Karpas-422 (cell line): ENCODE measurements around the gene FAM20A. TPM values are rescaled to one million over a fixed set of nuclear protein-coding genes. Genes with fewer than 3 reads are reported as not detected.

Experiments used
- DNase-seq: peaks from one replicate; pipeline ENCODE4 v3.0.0-alpha.2; 2015
- H2AFZ ChIP-seq: fragments of 200-600 bp; sonication (generic); 2 replicates; pipeline ENCODE4 v1.6.1; 2014; ENCODE audit warnings: antibody characterized with exemption, low read length, mixed read lengths
- H3K27ac ChIP-seq: fragments of 200-600 bp; sonication (generic); 2 replicates; pipeline ENCODE4 v1.5.1; 2014; ENCODE audit warnings: mild to moderate bottlenecking, low read length, moderate library complexity
- H3K27me3 ChIP-seq: fragments of 200-600 bp; sonication (generic); 2 replicates; pipeline ENCODE4 v1.6.1; 2014; ENCODE audit warnings: low read length, mixed read lengths
- H3K36me3 ChIP-seq: fragments of 200-600 bp; sonication (generic); 2 replicates; pipeline ENCODE4 v1.6.1; 2014; ENCODE audit warnings: low read length, mixed read lengths; ENCODE audit not compliant: insufficient read depth
- H3K4me1 ChIP-seq: fragments of 200-600 bp; sonication (generic); 2 replicates; pipeline ENCODE4 v1.6.1; 2014; ENCODE audit warnings: mild to moderate bottlenecking, low read length, mixed read lengths
- H3K4me2 ChIP-seq: fragments of 200-600 bp; sonication (generic); 2 replicates; pipeline ENCODE4 v1.6.1; 2014; ENCODE audit warnings: low read length, low read depth, mild to moderate bottlenecking; ENCODE audit not compliant: poor library complexity, severe bottlenecking
- H3K4me3 ChIP-seq: fragments of 200-600 bp; sonication (generic); 2 replicates; pipeline ENCODE4 v1.5.1; 2014; ENCODE audit warnings: mild to moderate bottlenecking, antibody characterized with exemption, low read length, mixed read lengths
- H3K79me2 ChIP-seq: fragments of 200-600 bp; sonication (generic); 2 replicates; pipeline ENCODE4 v1.6.1; 2014; ENCODE audit warnings: mild to moderate bottlenecking, low read length, mixed read lengths
- H3K9ac ChIP-seq: fragments of 200-600 bp; sonication (generic); 2 replicates; pipeline ENCODE4 v1.6.0; 2014; ENCODE audit warnings: low read length
- H3K9me2 ChIP-seq: fragments of 200-600 bp; sonication (generic), shearing (Covaris generic); replicated peaks from 2 replicates; pipeline ENCODE4 v1.6.0; 2014; ENCODE audit warnings: mild to moderate bottlenecking, low read length, moderate library complexity; ENCODE audit not compliant: insufficient read depth
- H3K9me3 ChIP-seq: fragments of 300-700, 200-600 bp; sonication (generic); 2 replicates; pipeline ENCODE4 v1.6.1; 2014; ENCODE audit warnings: low read length, mixed read lengths
- H4K20me1 ChIP-seq: fragments of 200-600 bp; sonication (generic); 2 replicates; pipeline ENCODE4 v1.6.1; 2014; ENCODE audit warnings: mild to moderate bottlenecking, antibody characterized with exemption, low read length, low read depth; ENCODE audit not compliant: insufficient read depth
- total RNA-seq: library from RNA; depleted of rRNA; stranded (reverse); fragments of >200 nt; shearing (Covaris generic); gene quantifications from 2 replicates; pipeline ENCODE4 v1.2.3, GENCODE V29; 2014; ENCODE audit warnings: low replicate concordance

Gene FAM20A
- total RNA-seq, 1 experiment from 2014 or later, result not detected

DNA sequence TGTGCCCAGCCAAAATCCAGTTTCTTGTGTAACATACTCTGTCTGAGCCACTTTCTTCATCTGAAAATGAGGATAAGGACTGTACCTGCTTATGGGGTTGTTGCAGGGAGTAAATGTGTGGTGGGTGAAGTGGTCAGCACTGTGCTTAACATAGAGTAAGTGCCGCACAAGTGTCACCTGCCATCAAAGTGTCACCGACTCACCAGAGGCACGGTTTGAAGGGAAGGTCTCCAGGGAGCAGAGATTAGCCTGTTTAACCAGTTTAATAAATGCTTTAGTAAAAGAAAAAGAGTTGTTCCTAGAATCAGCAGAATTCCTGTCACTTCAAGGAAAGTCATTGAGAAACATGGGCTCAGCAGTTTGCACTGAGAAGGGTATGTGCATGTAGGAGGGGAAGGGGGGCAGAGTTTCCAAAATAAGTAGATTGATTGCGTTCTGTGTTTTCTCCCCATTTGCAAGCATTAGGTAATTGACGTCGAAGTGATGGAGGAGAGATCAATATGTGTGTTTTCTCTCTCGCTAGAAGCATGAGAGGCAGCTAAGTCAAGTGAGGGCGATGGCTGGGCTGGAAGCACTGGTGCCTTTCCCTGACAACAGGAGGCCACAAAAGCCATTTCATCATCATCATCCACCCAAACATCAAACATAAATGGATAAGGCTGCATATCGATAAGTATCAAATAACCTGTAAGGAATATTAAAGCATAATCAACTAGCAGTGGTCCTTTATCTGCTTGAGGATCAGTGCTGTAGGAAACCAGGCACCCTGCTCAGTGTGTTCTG is 19.1 kb downstream of the FAM20A start:
- no peaks in the 10 kb centered on the region for H3K27me3 ChIP-seq
- no peak for DNase-seq
- no peak overlapping the region for H3K27ac ChIP-seq
- H2AFZ ChIP-seq, result no peak overlapping the region
- no peaks in the 10 kb centered on the region for H3K9me3 ChIP-seq
- no peaks in the 10 kb centered on the region for H4K20me1 ChIP-seq
- H3K4me1 ChIP-seq, result peaks cover 32% of the 10 kb centered on the region
- H3K79me2 ChIP-seq, result no peaks in the 10 kb centered on the region
- no peaks in the 10 kb centered on the region for H3K36me3 ChIP-seq
- no peak overlapping the region for H3K4me2 ChIP-seq
- no peak overlapping the region for H3K9ac ChIP-seq
- H3K9me2 ChIP-seq, result no peaks in the 10 kb centered on the region
- H3K4me3 ChIP-seq, result no peak overlapping the region

DNA sequence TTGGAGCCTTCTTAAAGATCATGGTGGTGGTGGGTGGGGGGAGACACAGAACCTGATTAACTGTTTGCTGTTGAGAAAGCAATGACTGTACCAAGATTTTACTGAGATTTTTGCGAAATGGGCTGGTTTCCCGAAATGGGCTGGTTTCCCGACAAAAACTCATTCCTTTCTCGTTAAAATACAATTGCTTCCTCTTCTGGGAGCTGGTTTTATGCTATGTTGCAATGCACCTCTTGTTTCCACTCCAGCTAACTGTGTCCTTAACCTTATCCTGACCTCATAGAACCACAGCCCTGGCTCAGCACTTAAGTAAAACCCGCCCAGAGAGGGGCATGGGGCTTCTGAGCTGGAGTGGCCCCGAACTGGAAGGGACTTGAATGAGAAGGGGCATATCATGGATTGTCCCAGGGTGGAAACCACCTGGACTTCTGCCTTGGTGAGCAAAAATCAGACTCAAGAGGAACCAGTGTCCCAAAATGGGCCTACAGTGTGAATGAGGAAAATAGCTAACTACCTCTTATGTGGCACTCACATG is 20.9 kb downstream of the FAM20A start:
- Histone ChIP-seq H3K9ac (no peak overlapping the region), H3K36me3 (no peaks in the 10 kb centered on the region), H3K27ac (no peak overlapping the region), H2AFZ (no peak overlapping the region), H3K79me2 (no peaks in the 10 kb centered on the region), H3K27me3 (no peaks in the 10 kb centered on the region), H3K4me2 (no peak overlapping the region), H3K9me2 (no peaks in the 10 kb centered on the region), H3K9me3 (no peaks in the 10 kb centered on the region), H3K4me1 (peaks cover 38% of the 10 kb centered on the region), H3K4me3 (no peak overlapping the region), H4K20me1 (no peaks in the 10 kb centered on the region)
- no peak for DNase-seq

DNA sequence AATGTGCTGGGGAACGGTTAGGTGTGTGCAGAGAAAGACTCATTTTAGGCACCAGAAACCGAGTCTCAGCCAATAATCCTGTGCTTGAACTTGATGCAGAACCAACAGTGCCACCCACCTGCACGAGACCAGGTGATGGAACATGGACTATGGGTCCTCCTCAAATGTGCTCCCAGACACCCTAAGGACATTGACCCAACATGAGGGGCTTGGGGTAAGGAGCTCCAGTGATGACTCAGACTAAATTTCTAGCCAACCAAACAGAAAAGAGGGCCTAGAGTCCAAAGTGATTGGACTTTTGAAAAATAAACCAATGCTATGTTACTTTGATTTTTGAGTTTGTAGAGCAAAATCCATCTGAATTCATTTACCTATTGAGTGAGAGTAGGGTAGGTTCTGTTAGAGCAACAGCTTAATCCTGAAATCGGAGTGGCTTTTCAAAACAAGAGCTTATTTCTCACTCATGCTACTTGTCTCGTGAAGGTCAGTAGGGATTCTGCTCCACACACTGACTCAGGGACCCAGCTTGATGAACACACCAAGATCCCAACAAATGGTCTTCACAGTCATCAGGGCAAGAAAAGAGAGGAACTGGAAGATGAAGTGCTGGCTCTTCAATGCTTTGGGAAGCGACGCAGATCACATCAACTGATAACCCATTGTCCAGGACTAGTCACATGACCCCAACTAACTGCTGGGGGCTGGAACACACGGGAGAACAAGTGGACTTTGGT is 21.8 kb downstream of the FAM20A start:
- no peak overlapping the region for H3K4me3 ChIP-seq
- DNase-seq, result no peak
- H4K20me1 ChIP-seq, result no peaks in the 10 kb centered on the region
- no peak overlapping the region for H3K9ac ChIP-seq
- H3K27me3 ChIP-seq, result no peaks in the 10 kb centered on the region
- no peaks in the 10 kb centered on the region for H3K9me2 ChIP-seq
- no peaks in the 10 kb centered on the region for H3K79me2 ChIP-seq
- H3K4me2 ChIP-seq, result no peak overlapping the region
- peaks cover 32% of the 10 kb centered on the region for H3K4me1 ChIP-seq
- no peaks in the 10 kb centered on the region for H3K36me3 ChIP-seq
- no peak overlapping the region for H3K27ac ChIP-seq
- no peaks in the 10 kb centered on the region for H3K9me3 ChIP-seq
- no peak overlapping the region for H2AFZ ChIP-seq

DNA sequence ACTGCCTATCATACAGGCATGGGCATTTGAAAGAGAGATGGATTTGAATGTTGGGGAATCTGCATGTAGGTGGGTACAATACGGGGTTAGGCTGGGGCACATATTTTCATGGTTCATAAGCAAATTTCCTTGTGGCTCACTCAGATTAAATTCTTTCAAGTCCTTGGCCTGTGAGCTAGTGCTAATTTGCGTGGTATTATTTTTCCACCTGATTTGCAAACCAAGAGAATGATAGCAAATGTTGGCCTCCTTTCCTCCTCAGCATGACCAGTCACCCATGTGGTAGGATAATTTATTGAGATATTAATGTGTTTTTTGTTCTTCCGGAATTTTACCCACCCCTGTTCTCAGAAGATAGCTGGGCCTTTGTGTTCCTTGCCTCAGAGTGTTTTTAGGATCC is 22.9 kb downstream of the FAM20A start:
- peak; percentile 80 for DNase-seq
- Histone ChIP-seq H3K9me2 (no peaks in the 10 kb centered on the region), H3K9ac (no peak overlapping the region), H3K36me3 (no peaks in the 10 kb centered on the region), H2AFZ (peak overlapping the region; percentile 39; the same call in 1 of the 2 replicates), H3K27ac (peak overlapping the region; percentile 5; the same call in 1 of the 2 replicates), H3K79me2 (no peaks in the 10 kb centered on the region), H4K20me1 (no peaks in the 10 kb centered on the region), H3K27me3 (no peaks in the 10 kb centered on the region), H3K9me3 (no peaks in the 10 kb centered on the region), H3K4me1 (peaks cover 30% of the 10 kb centered on the region), H3K4me3 (0 out of 2 replicates have a peak overlapping the region, but pooled peaks have one; percentile 10), H3K4me2 (peak overlapping the region; percentile 58)

DNA sequence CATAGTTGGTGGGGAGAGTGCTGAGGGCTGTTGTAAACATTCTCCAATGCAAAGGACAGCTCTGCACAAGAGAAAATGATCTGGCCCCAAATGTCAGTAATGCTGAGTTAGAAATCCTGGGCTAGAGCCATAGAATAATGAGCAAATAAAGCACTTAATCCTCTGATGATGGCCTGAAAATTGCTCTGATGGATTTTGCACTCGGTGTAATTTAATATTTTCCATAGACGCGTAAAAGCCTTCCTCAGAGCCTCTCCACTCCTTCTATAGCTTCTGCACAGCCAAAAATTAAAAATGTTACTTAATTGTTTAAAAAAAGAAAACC is 23.7 kb downstream of the FAM20A start:
- H3K4me2 ChIP-seq, result peak overlapping the region; percentile 58
- peaks cover 30% of the 10 kb centered on the region for H3K4me1 ChIP-seq
- H2AFZ ChIP-seq, result peak overlapping the region; percentile 34
- no peak overlapping the region for H3K9ac ChIP-seq
- no peaks in the 10 kb centered on the region for H4K20me1 ChIP-seq
- no peaks in the 10 kb centered on the region for H3K9me3 ChIP-seq
- H3K27me3 ChIP-seq, result no peaks in the 10 kb centered on the region
- 0 out of 2 replicates have a peak overlapping the region, but pooled peaks have one; percentile 10 for H3K4me3 ChIP-seq
- no peaks in the 10 kb centered on the region for H3K79me2 ChIP-seq
- peak overlapping the region; percentile 5; the same call in 1 of the 2 replicates for H3K27ac ChIP-seq
- DNase-seq, result no peak
- H3K36me3 ChIP-seq, result no peaks in the 10 kb centered on the region
- no peaks in the 10 kb centered on the region for H3K9me2 ChIP-seq

DNA sequence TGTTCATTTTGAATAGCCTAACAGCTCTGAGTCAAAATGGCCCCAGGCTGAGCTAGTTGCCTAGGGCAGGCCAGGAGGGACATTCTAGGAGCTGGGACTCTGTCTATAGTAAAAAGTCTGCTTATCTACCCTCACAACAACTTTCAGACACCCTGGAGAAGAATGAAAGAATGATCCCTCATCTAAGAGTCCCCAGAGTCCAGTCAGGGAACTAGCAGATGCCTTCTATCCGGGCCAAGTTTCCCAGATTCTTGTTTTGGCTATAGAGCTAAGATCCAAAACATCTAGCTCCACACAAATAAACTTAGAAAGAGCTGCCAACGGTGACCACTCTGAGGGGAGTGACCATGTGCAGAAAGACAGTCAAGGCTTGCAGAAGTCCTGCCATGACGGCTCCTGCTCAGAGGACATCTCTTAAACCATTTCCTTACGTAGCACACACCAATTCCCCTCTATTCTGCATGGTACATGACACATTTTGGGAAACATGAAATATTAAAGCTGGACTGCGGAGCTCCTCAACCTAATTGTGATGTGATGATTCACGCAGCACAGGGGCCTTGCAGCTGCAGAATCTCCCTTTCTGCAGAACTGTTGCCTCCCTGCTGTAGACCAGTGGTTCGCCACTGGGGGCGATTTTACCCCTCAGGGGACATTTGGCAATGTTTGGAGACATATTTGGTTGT is 24.2 kb downstream of the FAM20A start:
- Histone ChIP-seq H3K4me1 (peaks cover 30% of the 10 kb centered on the region), H3K4me2 (peak overlapping the region; percentile 58), H4K20me1 (no peaks in the 10 kb centered on the region)

DNA sequence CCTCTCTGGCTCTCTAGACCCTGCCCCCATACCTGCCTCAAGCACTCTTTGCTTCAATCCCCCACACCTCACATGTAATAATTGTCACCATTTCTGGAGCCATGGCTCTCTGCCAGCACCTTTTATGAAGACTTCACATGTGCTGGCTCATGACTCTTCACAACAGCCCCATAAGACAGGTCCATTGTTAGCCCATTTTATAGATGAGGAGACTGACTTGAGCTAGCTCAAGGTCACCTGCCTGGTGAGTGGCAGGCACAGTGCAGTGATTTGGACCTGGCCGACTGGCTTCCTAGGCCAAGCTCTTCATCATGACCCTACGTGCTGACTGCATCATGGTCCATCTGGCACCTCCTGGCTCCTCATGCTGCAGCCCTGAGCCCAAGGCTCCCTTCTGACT is 25.0 kb downstream of the FAM20A start:
- H3K9me3 ChIP-seq, result no peaks in the 10 kb centered on the region
- no peaks in the 10 kb centered on the region for H3K79me2 ChIP-seq
- DNase-seq, result no peak
- H3K27ac ChIP-seq, result no peak overlapping the region
- no peak overlapping the region for H3K4me3 ChIP-seq
- H3K4me2 ChIP-seq, result no peak overlapping the region
- H4K20me1 ChIP-seq, result no peaks in the 10 kb centered on the region
- no peaks in the 10 kb centered on the region for H3K36me3 ChIP-seq
- no peaks in the 10 kb centered on the region for H3K27me3 ChIP-seq
- no peak overlapping the region for H3K9ac ChIP-seq
- H3K9me2 ChIP-seq, result no peaks in the 10 kb centered on the region
- peaks cover 30% of the 10 kb centered on the region for H3K4me1 ChIP-seq
- 0 out of 2 replicates have a peak overlapping the region, but pooled peaks have one; percentile 34 for H2AFZ ChIP-seq

More for the DNA sequence above, 24.2 kb downstream of the FAM20A start:
- peak overlapping the region; percentile 34 for H2AFZ ChIP-seq
- H3K9ac ChIP-seq, result no peak overlapping the region
- no peaks in the 10 kb centered on the region for H3K9me2 ChIP-seq
- H3K27me3 ChIP-seq, result no peaks in the 10 kb centered on the region
- H3K4me3 ChIP-seq, result 0 out of 2 replicates have a peak overlapping the region, but pooled peaks have one; percentile 10
- H3K9me3 ChIP-seq, result no peaks in the 10 kb centered on the region
- no peak overlapping the region for H3K27ac ChIP-seq
- no peaks in the 10 kb centered on the region for H3K79me2 ChIP-seq
- no peaks in the 10 kb centered on the region for H3K36me3 ChIP-seq
- DNase-seq, result peak; percentile 57

DNA sequence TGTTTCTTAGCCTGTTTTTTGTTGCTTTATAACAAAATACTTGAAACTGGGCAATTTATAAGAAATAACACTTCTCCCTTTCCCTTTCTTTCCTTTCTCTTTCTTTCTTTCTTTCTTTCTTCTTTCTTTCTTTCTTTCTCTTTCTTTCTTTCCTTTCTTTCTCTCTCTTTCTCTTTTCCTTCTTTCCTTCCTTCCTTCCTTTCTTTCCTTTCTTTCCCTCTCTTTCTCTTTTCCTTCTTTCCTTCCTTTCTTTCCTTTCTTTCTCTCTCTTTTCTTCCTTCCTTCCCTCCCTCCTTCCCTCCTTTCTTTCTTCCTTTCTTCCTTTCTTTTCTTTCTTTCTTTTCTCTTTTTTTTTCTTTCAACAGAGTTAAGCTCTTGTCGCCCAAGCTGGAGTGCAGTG is 27.8 kb downstream of the FAM20A start:
- no peak overlapping the region for H3K27ac ChIP-seq
- no peaks in the 10 kb centered on the region for H3K27me3 ChIP-seq

More for the DNA sequence above, 27.8 kb downstream of the FAM20A start:
- Histone ChIP-seq H4K20me1 (no peaks in the 10 kb centered on the region), H3K9ac (no peak overlapping the region), H3K9me3 (no peaks in the 10 kb centered on the region), H2AFZ (no peak overlapping the region), H3K9me2 (no peaks in the 10 kb centered on the region), H3K36me3 (no peaks in the 10 kb centered on the region), H3K4me3 (no peak overlapping the region), H3K79me2 (no peaks in the 10 kb centered on the region), H3K4me1 (peaks cover 18% of the 10 kb centered on the region), H3K4me2 (no peak overlapping the region)
- DNase-seq, result no peak
